ENCODE results near the gene INPP1. TPM values are rescaled to one million over a fixed set of nuclear protein-coding genes. Genes with fewer than 3 reads are reported as not detected.

INPP1 gene
- total and polyA plus RNA-seq, 5 experiments from 2014 or later = 1.2 to 3.6 (median 2.7) TPM

- ATAC-seq (peak; percentile 57 to 60), DNase-seq (peak in 3 of 10 donors; percentile 9 to 48 (median 39))
- H3K4me3 Mint-ChIP-seq = peak overlapping the region; percentile 94 to 100 (median 100)
- H3K27ac Mint-ChIP-seq = peak overlapping the region; percentile 96 to 100 (median 99)
- H3K4me1 Mint-ChIP-seq = peaks cover 24 to 60% (median 57%) of the 10 kb centered on the region in 4 donors
- H3K36me3 Mint-ChIP-seq = peaks cover 0 to 9% (median 0%) of the 10 kb centered on the region in 3 donors
- H3K27me3 Mint-ChIP-seq = no peaks in the 10 kb centered on the region
- no peaks in the 10 kb centered on the region for H3K9me3 Mint-ChIP-seq
- POLR2A ChIA-PET = interaction anchor here (1.0 to 1.7 kb wide), 5 partner anchors 25 to 535 kb away, joined by 3 to 7 read pairs (median 5); partner anchors contain the start of genes INPP1, ORMDL1 and PMS1
Measured at GRCh38 chr2:190318931-190319554, 24.3 kb upstream of the INPP1 start.

GRCh38 chr2:190319555-190320498, 23.6 kb upstream of the INPP1 start, which contains the start of gene HIBCH:
Gene HIBCH (minus strand): TSS chr2:190319826. CDS start chr2:190319750, 76 bp downstream.
- peaks cover 0 to 3% (median 0%) of the 10 kb centered on the region in 5 donors for H3K27me3 Mint-ChIP-seq
- H3K4me3 Mint-ChIP-seq = peak within 1 kb of the TSS; percentile 94 to 100 (median 100)
- peak; percentile 90 to 93 for ATAC-seq
- no peaks in the 10 kb centered on the region for H3K9me3 Mint-ChIP-seq
- POLR2A ChIA-PET = interaction anchor here (0.7 to 1.7 kb wide), 6 partner anchors 9 to 536 kb away, joined by 3 to 7 read pairs (median 4); partner anchors contain the start of genes INPP1, ORMDL1 and PMS1
- DNase-seq = peak; percentile 66 to 87 (median 74)
- H3K27ac Mint-ChIP-seq = peak within 1 kb of the TSS; percentile 96 to 100 (median 99)
- H3K4me1 Mint-ChIP-seq = peaks cover 23 to 58% (median 55%) of the 10 kb centered on the region in 4 donors
- peaks cover 0 to 7% (median 0%) of the 10 kb centered on the region in 3 donors for H3K36me3 Mint-ChIP-seq

GRCh38 chr2:190320696-190321095, 22.7 kb upstream of the INPP1 start:
- POLR2A ChIA-PET = interaction anchor here (0.6 kb wide), 1 partner anchor 560 kb away, joined by 4 read pairs; the partner anchor contains the start of gene GLS

DNA sequence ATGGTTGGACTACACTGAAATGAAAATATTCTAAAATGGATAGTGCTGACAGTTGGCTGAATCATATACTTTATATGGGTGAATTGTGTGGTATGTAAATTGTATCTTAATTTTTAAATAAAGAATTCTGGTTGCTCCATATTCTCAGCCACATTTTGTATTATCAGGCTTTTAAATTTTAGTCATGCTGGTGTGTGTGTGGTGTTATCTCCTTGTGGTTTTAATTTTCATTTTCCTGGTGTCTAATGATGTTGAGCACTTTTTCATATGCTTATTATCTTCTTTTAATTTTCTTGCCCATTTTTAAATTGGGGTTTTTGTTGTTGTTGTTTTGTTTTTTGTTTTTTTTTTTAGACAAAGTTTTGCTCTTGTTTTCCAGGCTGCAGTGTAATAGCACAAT, 20.0 kb upstream of the INPP1 start:
- Mint-ChIP-seq H3K36me3 (no peaks in the 10 kb centered on the region), H3K27ac (no peak overlapping the region), H3K27me3 (peaks cover 6 to 26% (median 14%) of the 10 kb centered on the region in 5 donors), H3K9me3 (no peaks in the 10 kb centered on the region), H3K4me1 (peaks cover 7 to 26% (median 23%) of the 10 kb centered on the region in 4 donors), H3K4me3 (no peak overlapping the region)
- POLR2A ChIA-PET = no interaction called here
- DNase-seq = no peak
- no peak for ATAC-seq

More at GRCh38 chr2:190320696-190321095, 22.7 kb upstream of the INPP1 start:
- Mint-ChIP-seq H3K36me3 (peaks cover 0 to 5% (median 0%) of the 10 kb centered on the region in 3 donors), H3K4me1 (peaks cover 19 to 49% (median 47%) of the 10 kb centered on the region in 4 donors), H3K4me3 (peak overlapping the region; percentile 94 to 100 (median 100)), H3K27me3 (peaks cover 0 to 6% (median 3%) of the 10 kb centered on the region in 5 donors), H3K27ac (peak overlapping the region; percentile 48 to 100 (median 98)), H3K9me3 (no peaks in the 10 kb centered on the region)
- no peak for ATAC-seq
- no peak for DNase-seq

DNA sequence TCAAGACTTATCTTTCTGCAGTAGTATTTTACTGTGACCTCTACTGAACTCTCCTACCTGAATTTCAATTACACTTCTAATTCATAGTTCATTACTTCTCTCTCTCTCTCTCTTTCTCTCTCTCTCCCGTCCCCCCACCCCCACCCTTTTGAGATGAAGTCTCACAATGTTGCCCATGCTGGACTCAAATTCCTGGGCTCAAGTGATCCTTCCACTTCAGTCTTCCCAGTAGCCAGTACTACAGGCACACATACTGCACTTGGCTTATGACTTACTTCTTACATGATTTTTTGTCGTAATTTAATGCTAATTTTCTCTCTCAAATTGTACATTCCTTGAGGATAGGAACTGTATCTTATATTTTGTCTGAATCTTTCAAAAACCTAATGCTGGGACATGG, 17.8 kb upstream of the INPP1 start:
- no peak for DNase-seq
- Mint-ChIP-seq H3K4me1 (peaks cover 0 to 7% (median 3%) of the 10 kb centered on the region in 4 donors), H3K27me3 (peaks cover 9 to 37% (median 25%) of the 10 kb centered on the region in 5 donors), H3K4me3 (no peak overlapping the region), H3K27ac (no peak overlapping the region), H3K36me3 (no peaks in the 10 kb centered on the region), H3K9me3 (no peaks in the 10 kb centered on the region)
- POLR2A ChIA-PET = no interaction called here
- ATAC-seq = no peak

GRCh38 chr2:190327867-190328572, 15.4 kb upstream of the INPP1 start:
- POLR2A ChIA-PET = no interaction called here
- H3K4me1 Mint-ChIP-seq = no peaks in the 10 kb centered on the region
- H3K9me3 Mint-ChIP-seq = no peaks in the 10 kb centered on the region
- no peak overlapping the region for H3K27ac Mint-ChIP-seq
- H3K4me3 Mint-ChIP-seq = no peak overlapping the region
- H3K27me3 Mint-ChIP-seq = peaks cover 10 to 37% (median 25%) of the 10 kb centered on the region in 5 donors
- DNase-seq = no peak
- no peaks in the 10 kb centered on the region for H3K36me3 Mint-ChIP-seq
- no peak for ATAC-seq

DNA sequence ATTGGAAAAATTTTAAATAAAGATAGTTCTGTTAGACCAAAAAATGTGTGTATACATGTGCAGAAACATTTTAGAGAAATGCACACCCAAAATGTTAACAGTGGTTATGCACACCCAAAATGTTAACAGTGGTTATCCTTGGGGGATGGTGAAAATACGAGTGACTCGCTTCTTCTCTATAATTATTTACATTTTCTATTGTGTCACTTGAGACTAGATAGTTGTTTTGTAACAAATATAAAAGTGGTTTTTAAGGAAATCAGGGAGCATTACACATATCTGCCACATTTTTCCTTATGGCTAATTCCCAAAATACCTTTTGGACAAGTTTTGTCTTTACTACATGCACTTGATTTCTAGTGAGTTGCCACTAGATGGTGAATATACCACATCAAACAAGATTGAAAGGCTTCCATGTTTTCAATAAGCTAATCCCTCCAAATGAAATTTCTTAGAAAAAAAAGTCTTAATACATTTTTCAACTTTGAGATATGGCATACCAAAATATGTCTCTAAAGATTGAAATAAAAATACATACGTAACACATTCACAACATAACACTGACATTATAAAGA, 14.7 kb upstream of the INPP1 start:
- H3K36me3 Mint-ChIP-seq = no peaks in the 10 kb centered on the region
- no peak overlapping the region for H3K4me3 Mint-ChIP-seq
- H3K27ac Mint-ChIP-seq = no peak overlapping the region
- ATAC-seq (no peak), DNase-seq (no peak)
- POLR2A ChIA-PET = no interaction called here
- H3K4me1 Mint-ChIP-seq = no peaks in the 10 kb centered on the region
- H3K27me3 Mint-ChIP-seq = peaks cover 10 to 37% (median 25%) of the 10 kb centered on the region in 5 donors
- no peaks in the 10 kb centered on the region for H3K9me3 Mint-ChIP-seq

DNA sequence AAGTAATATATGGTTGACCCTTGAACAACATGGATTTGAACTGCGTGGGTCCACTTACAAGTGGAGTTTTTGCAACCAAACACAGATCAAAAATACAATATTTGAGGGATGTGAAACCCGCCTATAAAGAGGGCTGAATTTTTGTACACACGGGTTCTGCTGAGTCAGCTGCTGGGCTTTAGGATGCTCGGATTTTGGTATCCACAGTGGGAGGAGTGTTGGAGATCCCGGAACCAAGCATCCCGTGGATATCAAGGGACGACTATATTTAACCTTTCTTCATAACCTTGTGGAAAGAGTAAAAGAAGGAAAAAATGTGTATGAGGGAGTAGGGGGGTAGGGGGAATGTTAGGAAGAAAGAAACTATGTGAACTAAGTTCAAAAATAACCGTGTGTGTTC, 10.0 kb upstream of the INPP1 start:
- Mint-ChIP-seq H3K27me3 (peaks cover 0 to 14% (median 4%) of the 10 kb centered on the region in 5 donors), H3K4me1 (no peaks in the 10 kb centered on the region), H3K36me3 (no peaks in the 10 kb centered on the region), H3K9me3 (no peaks in the 10 kb centered on the region), H3K27ac (no peak overlapping the region), H3K4me3 (no peak overlapping the region)
- ATAC-seq (no peak), DNase-seq (no peak)
- POLR2A ChIA-PET = no interaction called here

- POLR2A ChIA-PET = no interaction called here
- H3K4me3 Mint-ChIP-seq = no peak overlapping the region
- H3K9me3 Mint-ChIP-seq = no peaks in the 10 kb centered on the region
- DNase-seq = no peak
- H3K36me3 Mint-ChIP-seq = no peaks in the 10 kb centered on the region
- no peak overlapping the region for H3K27ac Mint-ChIP-seq
- peaks cover 0 to 13% (median 4%) of the 10 kb centered on the region in 5 donors for H3K27me3 Mint-ChIP-seq
- ATAC-seq = no peak
- H3K4me1 Mint-ChIP-seq = no peaks in the 10 kb centered on the region
Measured at GRCh38 chr2:190333928-190334327, 9.5 kb upstream of the INPP1 start.

DNA sequence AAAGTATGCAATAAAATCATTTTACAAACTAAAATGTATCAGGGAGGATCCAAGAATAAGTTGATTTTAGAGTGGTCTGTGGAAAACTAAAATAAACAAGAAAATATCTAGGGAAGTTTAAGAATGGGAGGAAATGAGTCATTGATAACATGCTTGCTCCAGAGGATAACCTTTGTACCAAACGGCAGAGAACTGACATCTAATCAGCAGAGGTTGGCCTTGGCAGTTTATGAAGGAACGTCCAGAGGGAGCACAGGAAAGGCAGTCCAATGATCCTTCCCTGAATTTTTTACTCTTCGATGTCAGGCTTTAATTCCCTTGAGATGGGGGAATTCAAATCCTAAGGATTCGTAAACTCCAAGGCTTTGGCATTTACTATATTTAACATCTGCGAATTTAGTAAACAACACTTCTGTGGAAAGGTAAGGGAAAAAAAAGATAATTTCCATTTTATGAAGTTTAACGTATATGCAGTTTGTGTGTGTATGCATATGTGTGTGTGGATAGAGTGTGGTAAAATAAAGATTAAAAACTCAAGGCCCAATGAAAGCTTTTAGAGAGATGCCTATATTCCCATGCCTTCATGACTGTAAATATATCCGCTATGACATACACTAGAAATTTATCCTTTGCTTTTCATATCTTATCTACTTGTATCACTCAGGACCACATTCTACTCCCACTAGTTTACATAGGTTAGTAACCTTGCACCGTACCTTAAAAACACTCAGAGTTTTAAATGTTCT, 8.7 kb upstream of the INPP1 start:
- no peak for ATAC-seq
- POLR2A ChIA-PET = no interaction called here
- no peaks in the 10 kb centered on the region for H3K36me3 Mint-ChIP-seq
- H3K9me3 Mint-ChIP-seq = no peaks in the 10 kb centered on the region
- no peaks in the 10 kb centered on the region for H3K4me1 Mint-ChIP-seq
- peaks cover 0 to 8% (median 1%) of the 10 kb centered on the region in 5 donors for H3K27me3 Mint-ChIP-seq
- H3K27ac Mint-ChIP-seq = peak overlapping the region in 1 of 10 donors; percentile 25
- H3K4me3 Mint-ChIP-seq = no peak overlapping the region
- no peak for DNase-seq

DNA sequence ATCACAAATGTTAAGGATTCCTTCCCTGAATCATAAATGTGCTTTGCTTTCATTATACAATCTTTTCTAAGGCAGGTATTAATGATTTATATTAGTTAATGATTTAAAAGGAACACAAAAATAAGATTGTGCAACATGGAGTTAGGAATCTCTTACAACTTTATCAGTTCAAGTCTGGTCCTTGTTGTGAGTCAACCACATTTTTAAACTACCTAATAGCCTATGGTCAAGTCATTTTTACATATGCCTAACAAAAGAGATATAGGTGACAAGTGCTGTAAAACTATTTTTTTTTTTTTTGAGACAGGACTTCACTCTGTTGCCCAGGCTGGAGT, 8.2 kb upstream of the INPP1 start:
- H3K27me3 Mint-ChIP-seq = peaks cover 0 to 2% (median 1%) of the 10 kb centered on the region in 5 donors

More for the DNA sequence above, 8.2 kb upstream of the INPP1 start:
- Mint-ChIP-seq H3K4me1 (no peaks in the 10 kb centered on the region), H3K27ac (no peak overlapping the region), H3K36me3 (no peaks in the 10 kb centered on the region), H3K4me3 (no peak overlapping the region), H3K9me3 (no peaks in the 10 kb centered on the region)
- POLR2A ChIA-PET = no interaction called here
- ATAC-seq (no peak), DNase-seq (no peak)

All from naive thymus-derived CD8-positive, alpha-beta T cell (primary cell).